HG03354 (cell line): ENCODE results near the gene SLC6A3.
"Not testable (repeated sequence)": the region's sequence is repeated elsewhere in the genome, so short reads cannot be mapped to it uniquely, and the experiment has no call there.

Experiments
- ATAC-seq: cut with Tn5 transposase; IDR thresholded peaks from one replicate; pipeline ENCODE4 v1.9.1; 2021; ENCODE audit warnings: mild to moderate bottlenecking; ENCODE audit not compliant: unreplicated experiment, poor library complexity, severe bottlenecking

The SLC6A3 gene

GRCh38 chr5:1363160-1363559, 82.1 kb downstream of the SLC6A3 start:
- no peak for ATAC-seq

GRCh38 chr5:1362242-1363015, 82.8 kb downstream of the SLC6A3 start:
- no peak for ATAC-seq

GRCh38 chr5:1360861-1361260, 84.4 kb downstream of the SLC6A3 start:
- no peak for ATAC-seq

GRCh38 chr5:1360367-1360766, 84.9 kb downstream of the SLC6A3 start:
- not testable (repeated sequence) for ATAC-seq

GRCh38 chr5:1359713-1360112, 85.5 kb downstream of the SLC6A3 start:
- ATAC-seq = no peak

GRCh38 chr5:1359031-1359645, 86.1 kb downstream of the SLC6A3 start:
- ATAC-seq = no peak

GRCh38 chr5:1358726-1359025, 86.6 kb downstream of the SLC6A3 start:
- ATAC-seq = no peak

GRCh38 chr5:1357946-1358725, 87.1 kb downstream of the SLC6A3 start:
- no peak for ATAC-seq

GRCh38 chr5:1356873-1357787, 88.1 kb downstream of the SLC6A3 start:
- ATAC-seq = no peak

- ATAC-seq = no peak
Measured at GRCh38 chr5:1354576-1354975, 90.7 kb downstream of the SLC6A3 start.

- ATAC-seq = no peak
Measured at GRCh38 chr5:1352231-1353219, 92.7 kb downstream of the SLC6A3 start.

- no peak for ATAC-seq
Measured at GRCh38 chr5:1351156-1351555, 94.1 kb downstream of the SLC6A3 start.

GRCh38 chr5:1349246-1349645, 96.0 kb downstream of the SLC6A3 start:
- no peak for ATAC-seq

GRCh38 chr5:1348986-1349245, 96.3 kb downstream of the SLC6A3 start:
- ATAC-seq = no peak

- no peak for ATAC-seq
Measured at GRCh38 chr5:1347571-1347970, 97.7 kb downstream of the SLC6A3 start.

- no peak for ATAC-seq
Measured at GRCh38 chr5:1346627-1347440, 98.4 kb downstream of the SLC6A3 start.

- ATAC-seq = no peak
Measured at GRCh38 chr5:1345876-1346626, 99.2 kb downstream of the SLC6A3 start.
